ENCODE measurements around the gene MBOAT2. TPM values are rescaled to one million over a fixed set of nuclear protein-coding genes. Genes with fewer than 3 reads are reported as not detected.

MBOAT2 gene
- total RNA-seq, 1 experiment from 2014 or later: 16.8 TPM

- no TSS peak for BruUV-seq (replicated peaks)
- POLR2A ChIA-PET: no interaction called here
- no peaks in the 10 kb centered on the region for H3K36me3 ChIP-seq (ENCODE audit: control insufficient read depth in 1 of 2, insufficient read depth in 2 of 2, low read length in 2 of 2)
- no peak overlapping the region for H3K4me3 ChIP-seq (replicated peaks in 1 of 2; ENCODE audit: low read depth in 1 of 2, low read length in 2 of 2)
- no peak for ATAC-seq
- DNase-seq (ENCODE audit: low read depth, low spot score): no peak
- RAD21 ChIA-PET (ENCODE audit: low non-redundant PET in 1 of 2, low total read pairs in 2 of 2, uncharacterized antibody in 2 of 2, unreplicated experiment in 2 of 2): no interaction called here
- no peak overlapping the region for H3K4me2 ChIP-seq (ENCODE audit: low read length)
- peaks cover 17 to 19% of the 10 kb centered on the region in 2 experiments; a peak in 3 of 4 replicates for H3K4me1 ChIP-seq (ENCODE audit: control insufficient read depth in 1 of 2, insufficient read depth in 2 of 2, low read length in 2 of 2)
- no peak overlapping the region for H3K27ac ChIP-seq (ENCODE audit: low read depth, low read length)
- H3K9me3 ChIP-seq (ENCODE audit: control insufficient read depth in 1 of 2, insufficient read depth in 1 of 2, low read depth in 1 of 2, low read length in 2 of 2): no peaks in the 10 kb centered on the region
- no peak overlapping the region for H2AFZ ChIP-seq (ENCODE audit: low read depth, low read length, poor library complexity, severe bottlenecking)
- H3K79me2 ChIP-seq (ENCODE audit: insufficient read depth, low read length): no peaks in the 10 kb centered on the region
- CTCF ChIA-PET: no interaction called here
- no peak overlapping the region for H3K9ac ChIP-seq (ENCODE audit: low read length)
- H3K9me2 ChIP-seq (ENCODE audit: insufficient read depth): no peaks in the 10 kb centered on the region
- H3K27me3 ChIP-seq (ENCODE audit: insufficient read depth, low read length): no peaks in the 10 kb centered on the region
- no peak for TF ChIP-seq ATF3 (IDR thresholded peaks at IDR 0.05)
- no peak for TF ChIP-seq ZBTB33 (IDR thresholded peaks at IDR 0.05; ENCODE audit: extremely low read depth, insufficient replicate concordance, low read length)
- TF ChIP-seq EZH2phosphoT487 (IDR thresholded peaks at IDR 0.05; ENCODE audit: borderline replicate concordance): no peak
- TF ChIP-seq ZFX (IDR thresholded peaks at IDR 0.05): no peak
- no peak for TF ChIP-seq ELF1 (IDR thresholded peaks at IDR 0.05; ENCODE audit: borderline replicate concordance, low read depth)
- TF ChIP-seq SP1 (IDR thresholded peaks at IDR 0.05; ENCODE audit: low read depth): no peak
- no peak for TF ChIP-seq FOSL1 (IDR thresholded peaks at IDR 0.05; ENCODE audit: low read depth)
- TF ChIP-seq ZNF274 (IDR thresholded peaks at IDR 0.05; ENCODE audit: low read depth, low read length): no peak
- no peak for TF ChIP-seq SRF (IDR thresholded peaks at IDR 0.05; ENCODE audit: low read depth)
- no peak for TF ChIP-seq CTCF (IDR thresholded peaks at IDR 0.05 in 2 of 3, conservative IDR thresholded peaks at IDR 0.05 in 1 of 3; ENCODE audit: borderline replicate concordance in 1 of 3, insufficient read depth in 1 of 3, low read depth in 2 of 3, low read length in 2 of 3)
- TF ChIP-seq YY1 (IDR thresholded peaks at IDR 0.05; ENCODE audit: extremely low read depth, insufficient replicate concordance, low read depth, low read length): no peak
- TF ChIP-seq RAD21 (IDR thresholded peaks at IDR 0.05; ENCODE audit: low read depth): no peak
- no peak for TF ChIP-seq TCF7L2 (IDR thresholded peaks at IDR 0.05; ENCODE audit: borderline replicate concordance, extremely low read depth, insufficient read depth, insufficient read length)
- no peak for TF ChIP-seq SIN3A (IDR thresholded peaks at IDR 0.05; ENCODE audit: low read depth)
- no peak for TF ChIP-seq EGR1 (IDR thresholded peaks at IDR 0.05; ENCODE audit: low read depth)
- no peak for TF ChIP-seq MAX (IDR thresholded peaks at IDR 0.05)
- TF ChIP-seq REST (IDR thresholded peaks at IDR 0.05; ENCODE audit: low read depth): no peak
- TF ChIP-seq POLR2AphosphoS5 (IDR thresholded peaks at IDR 0.05; ENCODE audit: low read depth, low read length): no peak
- TF ChIP-seq JUND (IDR thresholded peaks at IDR 0.05): no peak
- intact Hi-C loops (cut with micrococcal nuclease): no loop called here
- no peaks in the 10 kb centered on the region for H4K20me1 ChIP-seq (ENCODE audit: insufficient read depth)
Observed at GRCh38 chr2:8806885-8807704, 196.4 kb downstream of the MBOAT2 start.

All from HCT116 (cell line).